PC-9 (cell line): Measurements from ENCODE around the gene PGPEP1. TPM values are rescaled to one million over a fixed set of nuclear protein-coding genes. Genes with fewer than 3 reads are reported as not detected.
A peak's percentile ranks its signal among the peaks of the same experiment; 100 is the strongest.

Experiments used
- BruUV-seq: library from RNA; stranded (reverse); fragments of 400-500 nt; replicated peaks from 2 replicates; lab custom pipeline; 2021; lab: Mats Ljungman, UMichigan
- CTCF ChIA-PET: fragments of 300-600 bp; sonication (Branson Sonifier 250); formaldehyde crosslinking; loops from one replicate; lab custom pipeline; 2022; ENCODE audit warnings: antibody characterized with exemption; lab: Charles Lee
- POLR2A ChIA-PET: fragments of 300-600 bp; sonication (Branson Sonifier 250); formaldehyde crosslinking; loops from one replicate; lab custom pipeline; 2022; ENCODE audit warnings: antibody characterized with exemption; ENCODE audit not compliant: unreplicated experiment; lab: Charles Lee
- DNase-seq, 2 experiments: peaks; one replicate each; pipeline versions ENCODE4 v3.0.0 to v3.0.0-alpha.2; 2015 to 2022; ENCODE audit warnings: mixed read lengths in 1 of 2
- H2AFZ ChIP-seq: fragments of 200-600 bp; sonication (generic); 2 replicates; pipeline ENCODE4 v1.8.1; 2017; ENCODE audit warnings: antibody characterized with exemption
- H3F3A ChIP-seq: fragments of 200-600 bp; sonication (generic); 2 replicates; pipeline ENCODE4 v1.8.1; 2017; ENCODE audit warnings: antibody characterized with exemption, mild to moderate bottlenecking, low read depth; ENCODE audit not compliant: insufficient read depth
- H3K27ac ChIP-seq: fragments of 200-600 bp; sonication (generic); 2 replicates; pipeline ENCODE4 v1.6.1; 2016; ENCODE audit warnings: mixed run types
- H3K27me3 ChIP-seq: fragments of 200-600 bp; sonication (generic); 2 replicates; pipeline ENCODE4 v1.6.1; 2016; ENCODE audit warnings: low read depth, mixed run types; ENCODE audit not compliant: insufficient read depth
- H3K36me3 ChIP-seq: fragments of 200-600 bp; sonication (generic); 2 replicates; pipeline ENCODE4 v1.6.1; 2016; ENCODE audit warnings: low read depth, mixed run types
- H3K4me1 ChIP-seq: fragments of 200-600 bp; sonication (generic); replicated peaks from 2 replicates; pipeline ENCODE4 v1.6.1; 2016; ENCODE audit warnings: mixed run types; ENCODE audit not compliant: insufficient read depth
- H3K4me2 ChIP-seq: fragments of 200-600 bp; sonication (generic); 2 replicates; pipeline ENCODE4 v1.6.1; 2017; ENCODE audit warnings: mixed run types
- H3K4me3 ChIP-seq: fragments of 200-600 bp; sonication (generic); 2 replicates; pipeline ENCODE4 v1.6.1; 2016; ENCODE audit warnings: mixed run types
- H3K79me2 ChIP-seq: fragments of 200-600 bp; sonication (generic); 2 replicates; pipeline ENCODE4 v1.6.1; 2017; ENCODE audit warnings: low read depth, mixed run types
- H3K9me2 ChIP-seq: fragments of 200-600 bp; sonication (generic); 2 replicates; pipeline ENCODE4 v1.8.1; 2017; ENCODE audit warnings: mild to moderate bottlenecking; ENCODE audit not compliant: insufficient read depth
- H3K9me3 ChIP-seq: fragments of 200-600 bp; sonication (generic); 2 replicates; pipeline ENCODE4 v1.8.1; 2016; ENCODE audit warnings: low read depth; ENCODE audit not compliant: insufficient read depth
- H4K20me1 ChIP-seq: fragments of 200-600 bp; sonication (generic); 2 replicates; pipeline ENCODE4 v1.8.1; 2017; ENCODE audit not compliant: insufficient read depth
- EZH2 ChIP-seq: fragments of 200-600 bp; sonication (generic); IDR thresholded peaks from 2 replicates; pipeline ENCODE4 v1.8.0; 2017; ENCODE audit warnings: antibody characterized with exemption, low read depth
- intact Hi-C: fragments of 100-400 bp; cut with micrococcal nuclease; formaldehyde crosslinking; loops from one replicate; pipeline ENCODE4 v1.10.0; 2022; ENCODE audit not compliant: unreplicated experiment
- total RNA-seq: library from RNA; stranded (reverse); gene quantifications from 2 replicates; pipeline ENCODE4 v1.2.3, GENCODE V29; 2021
- TF ChIP-seq, protein P1 (sequence below): fragments of 200-600 bp; sonication (generic); conservative IDR thresholded peaks from 2 replicates; pipeline ENCODE4 v1.6.1; 2017; ENCODE audit warnings: mixed run types, antibody characterized with exemption, mild to moderate bottlenecking, moderate library complexity

PGPEP1 gene
- total RNA-seq, 1 experiment from 2014 or later, result 53.6 TPM

DNA sequence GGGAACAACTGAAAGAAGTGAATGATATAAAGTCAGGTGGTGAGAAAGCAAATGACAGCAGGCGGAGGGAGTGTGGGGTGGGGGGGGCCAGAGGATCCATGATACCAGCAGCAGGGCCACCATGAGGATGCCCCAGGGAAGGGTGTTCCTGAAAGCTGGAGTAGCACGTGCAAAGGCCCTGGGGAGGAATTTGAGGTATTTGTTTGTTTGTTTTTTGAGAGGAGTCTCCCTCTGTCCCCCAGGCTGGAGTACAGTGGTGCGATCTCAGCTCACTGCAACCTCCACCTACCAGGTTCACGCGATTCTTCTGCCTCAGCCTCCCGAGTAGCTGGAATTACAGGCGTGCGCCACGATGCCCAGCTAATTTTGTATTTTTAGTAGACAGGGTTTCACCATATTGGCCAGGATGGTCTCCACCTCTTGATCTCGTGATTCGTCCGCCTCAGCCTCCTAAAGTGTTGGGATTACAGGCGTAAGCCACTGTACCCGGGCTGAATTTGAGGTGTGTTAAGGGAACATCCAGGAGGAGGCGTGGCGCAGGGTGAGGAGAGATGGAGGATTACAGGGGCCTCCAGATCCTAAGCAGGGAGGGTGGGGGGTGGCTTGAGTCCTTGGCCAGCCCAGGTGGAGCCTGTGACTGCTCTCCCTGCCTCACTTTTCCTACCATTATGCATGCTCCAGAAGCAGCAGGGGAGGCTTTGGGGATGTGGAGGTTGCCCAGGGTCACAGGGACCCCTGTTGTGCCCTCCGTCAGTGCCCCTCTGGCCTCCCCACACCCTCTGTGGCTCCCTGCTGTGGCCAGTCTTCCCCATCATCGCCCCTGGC is 46.5 kb upstream of the PGPEP1 start:
- no peak for DNase-seq
- H3F3A ChIP-seq, result peaks cover 44% of the 10 kb centered on the region
- TF ChIP-seq, protein P1, sequence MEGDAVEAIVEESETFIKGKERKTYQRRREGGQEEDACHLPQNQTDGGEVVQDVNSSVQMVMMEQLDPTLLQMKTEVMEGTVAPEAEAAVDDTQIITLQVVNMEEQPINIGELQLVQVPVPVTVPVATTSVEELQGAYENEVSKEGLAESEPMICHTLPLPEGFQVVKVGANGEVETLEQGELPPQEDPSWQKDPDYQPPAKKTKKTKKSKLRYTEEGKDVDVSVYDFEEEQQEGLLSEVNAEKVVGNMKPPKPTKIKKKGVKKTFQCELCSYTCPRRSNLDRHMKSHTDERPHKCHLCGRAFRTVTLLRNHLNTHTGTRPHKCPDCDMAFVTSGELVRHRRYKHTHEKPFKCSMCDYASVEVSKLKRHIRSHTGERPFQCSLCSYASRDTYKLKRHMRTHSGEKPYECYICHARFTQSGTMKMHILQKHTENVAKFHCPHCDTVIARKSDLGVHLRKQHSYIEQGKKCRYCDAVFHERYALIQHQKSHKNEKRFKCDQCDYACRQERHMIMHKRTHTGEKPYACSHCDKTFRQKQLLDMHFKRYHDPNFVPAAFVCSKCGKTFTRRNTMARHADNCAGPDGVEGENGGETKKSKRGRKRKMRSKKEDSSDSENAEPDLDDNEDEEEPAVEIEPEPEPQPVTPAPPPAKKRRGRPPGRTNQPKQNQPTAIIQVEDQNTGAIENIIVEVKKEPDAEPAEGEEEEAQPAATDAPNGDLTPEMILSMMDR, result no peak
- no peak for TF ChIP-seq EZH2
- H3K36me3 ChIP-seq, result no peaks in the 10 kb centered on the region
- no peaks in the 10 kb centered on the region for H4K20me1 ChIP-seq
- no peaks in the 10 kb centered on the region for H3K79me2 ChIP-seq
- POLR2A ChIA-PET, result interaction anchor here (1.4 kb wide), 1 partner anchor 12 kb away, joined by 34 read pairs; the partner anchor contains the start of gene JUND
- H3K27ac ChIP-seq, result peak overlapping the region; percentile 21; the same call in 1 of the 2 replicates
- no peak overlapping the region for H2AFZ ChIP-seq
- intact Hi-C loops, result no loop called here
- H3K27me3 ChIP-seq, result no peaks in the 10 kb centered on the region
- no peaks in the 10 kb centered on the region for H3K9me2 ChIP-seq
- H3K4me3 ChIP-seq, result peak overlapping the region; percentile 62; the same call in 1 of the 2 replicates
- H3K9me3 ChIP-seq, result no peaks in the 10 kb centered on the region
- CTCF ChIA-PET, result interaction anchor here (0.5 to 1.3 kb wide), 2 partner anchors 35 to 78 kb away, joined by 9 to 12 read pairs; no protein-coding TSS in a partner anchor
- H3K4me1 ChIP-seq, result peaks cover 20% of the 10 kb centered on the region
- H3K4me2 ChIP-seq, result peak overlapping the region; percentile 91
- BruUV-seq, result no TSS peak

DNA sequence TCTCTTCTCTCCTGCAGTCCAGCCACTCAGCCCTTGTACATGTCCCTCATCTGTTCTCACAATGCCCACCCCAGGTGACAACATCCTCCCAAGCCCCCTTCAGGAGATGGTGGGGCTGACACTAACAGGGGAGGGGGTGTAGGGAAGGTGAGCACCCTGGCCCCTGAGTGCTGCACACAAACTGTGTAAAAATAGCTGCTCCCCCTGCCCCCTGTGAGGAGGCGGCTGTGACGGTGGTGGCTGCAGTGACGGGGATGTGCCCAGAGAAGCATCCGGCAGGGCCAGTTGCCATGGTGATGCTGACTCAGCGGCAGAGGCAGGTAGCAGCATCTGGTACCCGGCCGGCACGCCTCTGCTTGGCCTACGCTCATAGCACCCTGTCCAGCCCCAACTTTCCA is 45.9 kb upstream of the PGPEP1 start:
- CTCF ChIA-PET, result no interaction called here
- H3K79me2 ChIP-seq, result no peaks in the 10 kb centered on the region

DNA sequence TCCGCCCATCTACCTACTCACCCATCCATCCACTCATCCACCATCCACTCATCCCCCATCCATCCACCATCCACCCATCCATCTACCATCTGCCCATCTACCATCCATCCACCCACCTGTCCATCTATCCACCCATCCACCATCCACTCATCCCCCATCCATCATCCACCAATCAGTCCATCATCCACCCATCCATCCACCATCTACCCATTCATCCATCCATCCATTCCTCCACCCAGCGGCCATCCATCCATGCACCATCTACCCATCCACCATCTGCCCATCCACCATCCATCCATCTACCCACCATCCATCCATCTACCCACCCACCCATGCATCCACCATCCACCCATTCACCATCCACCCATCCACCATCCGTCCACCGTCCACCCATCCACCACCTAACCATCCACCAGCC is 45.4 kb upstream of the PGPEP1 start:
- Histone ChIP-seq H3F3A (peaks cover 46% of the 10 kb centered on the region), H4K20me1 (no peaks in the 10 kb centered on the region), H3K9me2 (no peaks in the 10 kb centered on the region), H3K9me3 (no peaks in the 10 kb centered on the region), H3K4me3 (no peak overlapping the region), H3K4me1 (peaks cover 27% of the 10 kb centered on the region), H3K27me3 (no peaks in the 10 kb centered on the region), H2AFZ (no peak overlapping the region), H3K4me2 (no peak overlapping the region), H3K27ac (no peak overlapping the region), H3K79me2 (no peaks in the 10 kb centered on the region), H3K36me3 (no peaks in the 10 kb centered on the region)
- no peak for DNase-seq
- ChIA-PET POLR2A (interaction anchor here (0.6 kb wide), 1 partner anchor 103 kb away, joined by 3 read pairs; no protein-coding TSS in a partner anchor), CTCF (no interaction called here)
- no TSS peak for BruUV-seq
- no peak for TF ChIP-seq EZH2
- TF ChIP-seq, protein P1, result no peak
- intact Hi-C loops, result no loop called here

More for the DNA sequence above, 45.9 kb upstream of the PGPEP1 start:
- POLR2A ChIA-PET, result interaction anchor here (0.6 kb wide), 1 partner anchor 102 kb away, joined by 3 read pairs; no protein-coding TSS in a partner anchor
- Histone ChIP-seq H4K20me1 (no peaks in the 10 kb centered on the region), H2AFZ (no peak overlapping the region), H3K27ac (no peak overlapping the region), H3K4me3 (no peak overlapping the region), H3F3A (peaks cover 48% of the 10 kb centered on the region), H3K27me3 (no peaks in the 10 kb centered on the region), H3K9me3 (no peaks in the 10 kb centered on the region), H3K4me2 (no peak overlapping the region), H3K4me1 (peaks cover 26% of the 10 kb centered on the region), H3K9me2 (no peaks in the 10 kb centered on the region), H3K36me3 (no peaks in the 10 kb centered on the region)
- intact Hi-C loops, result no loop called here
- BruUV-seq, result no TSS peak
- DNase-seq, result no peak
- TF ChIP-seq, protein P1, result no peak
- no peak for TF ChIP-seq EZH2
